ENCODE data around the gene EIF4E2.

EIF4E2 gene

DNA sequence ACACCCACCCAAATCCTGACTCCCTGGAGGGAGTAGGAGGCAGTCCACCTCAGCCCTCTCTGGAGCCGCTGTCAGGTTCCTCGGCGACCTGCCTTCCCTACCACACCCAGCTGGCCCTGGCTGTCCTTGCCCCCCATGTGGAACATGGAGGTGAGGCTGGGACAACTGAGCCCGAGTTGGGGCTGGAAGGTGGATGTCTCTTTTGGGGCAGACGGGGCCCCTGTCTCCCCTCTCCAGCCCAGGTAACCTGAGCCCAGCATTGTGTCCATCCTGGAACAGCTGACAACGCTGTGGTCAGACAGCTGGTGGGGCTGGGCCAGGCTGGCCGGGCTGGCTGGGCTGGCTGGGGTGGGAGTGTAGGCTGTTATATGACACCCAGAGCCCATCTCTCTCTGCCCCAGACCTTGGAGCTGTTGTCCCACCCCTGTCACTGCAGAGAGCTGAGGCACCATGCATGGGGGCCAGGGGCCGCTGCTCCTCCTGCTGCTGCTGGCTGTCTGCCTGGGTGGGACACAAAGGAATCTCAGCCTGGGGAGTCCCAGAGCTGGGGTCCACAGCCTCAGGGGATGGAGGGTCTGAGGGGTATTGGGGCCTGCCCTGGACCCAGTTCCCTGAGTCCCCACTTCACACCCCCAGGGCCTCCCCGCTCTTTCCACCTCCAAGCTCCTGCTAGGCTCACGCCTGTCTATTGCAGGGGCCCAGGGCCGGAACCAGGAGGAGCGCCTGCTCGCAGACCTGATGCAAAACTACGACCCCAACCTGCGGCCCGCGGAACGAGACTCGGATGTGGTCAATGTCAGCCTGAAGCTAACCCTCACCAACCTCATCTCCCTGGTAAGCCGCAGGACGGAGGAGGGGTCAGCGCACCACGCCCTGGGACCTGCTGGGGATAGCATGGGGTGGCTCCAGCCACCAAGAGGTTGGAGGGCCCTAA is 10.9 kb upstream of the EIF4E2 start, which contains the start of gene CHRNG:
CHRNG (plus strand) TSS at position 395 of the 934 bp plus-strand sequence; CDS start at position 451, 56 bp downstream.
- no peak for DNase-seq

DNA sequence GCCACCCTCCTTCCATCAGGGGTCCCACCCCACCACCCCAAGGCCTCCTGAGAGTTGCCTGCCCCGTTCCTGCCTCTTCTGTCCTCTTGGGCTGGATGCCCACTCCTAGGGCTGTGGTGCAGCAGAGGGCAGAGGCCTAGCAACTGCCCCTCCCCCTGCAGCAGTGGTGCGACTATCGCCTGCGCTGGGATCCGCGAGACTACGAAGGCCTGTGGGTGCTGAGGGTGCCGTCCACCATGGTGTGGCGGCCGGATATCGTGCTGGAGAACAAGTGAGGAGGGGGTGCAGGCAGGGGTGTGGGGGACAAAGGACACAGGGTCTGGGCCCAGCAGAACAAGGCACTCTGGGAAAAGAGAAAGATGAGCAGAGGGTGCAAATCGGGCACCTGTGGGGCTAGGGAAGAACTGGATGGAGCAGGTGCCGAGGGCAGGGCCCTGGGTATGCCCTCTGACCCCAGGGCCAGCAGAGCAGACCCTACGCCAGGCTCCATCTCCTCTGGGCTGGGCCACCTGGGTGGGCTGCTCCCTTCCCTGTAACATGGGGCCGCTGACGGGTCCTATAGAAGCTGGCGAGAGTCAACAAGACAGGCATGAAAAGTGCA is 9.9 kb upstream of the EIF4E2 start:
- DNase-seq = no peak

DNA sequence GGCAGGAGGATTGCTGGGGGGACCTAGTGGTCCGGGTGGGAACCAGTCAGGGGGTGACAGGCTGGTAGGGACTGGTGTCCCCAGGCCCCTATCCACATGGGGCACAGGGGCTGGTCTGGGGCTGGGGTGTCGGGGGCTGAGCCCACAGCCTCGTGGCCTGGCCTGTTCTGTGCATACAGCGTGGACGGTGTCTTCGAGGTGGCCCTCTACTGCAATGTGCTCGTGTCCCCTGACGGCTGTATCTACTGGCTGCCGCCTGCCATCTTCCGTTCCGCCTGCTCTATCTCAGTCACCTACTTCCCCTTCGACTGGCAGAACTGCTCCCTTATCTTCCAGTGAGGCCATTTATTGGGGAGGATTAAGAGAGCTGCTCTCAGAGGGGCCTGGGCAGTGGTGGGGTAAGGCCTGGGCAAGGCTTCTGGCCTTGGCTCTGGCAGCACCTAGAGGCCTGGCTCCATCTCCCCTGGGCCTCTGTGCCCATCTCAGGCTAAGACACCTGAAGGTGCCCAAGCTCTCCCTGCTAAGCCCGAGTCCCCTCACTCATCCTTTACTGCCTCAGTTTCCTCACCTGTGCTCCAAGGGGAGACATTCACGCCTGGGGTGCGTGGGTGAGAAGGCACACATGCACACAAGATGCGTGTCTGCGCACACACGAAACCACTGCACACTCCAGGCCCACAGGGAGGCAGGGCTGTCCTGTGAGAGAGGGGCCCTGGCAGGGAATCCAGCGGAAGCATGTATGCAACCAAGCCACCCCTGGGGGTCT is 9.1 kb upstream of the EIF4E2 start:
- DNase-seq = no peak

DNA sequence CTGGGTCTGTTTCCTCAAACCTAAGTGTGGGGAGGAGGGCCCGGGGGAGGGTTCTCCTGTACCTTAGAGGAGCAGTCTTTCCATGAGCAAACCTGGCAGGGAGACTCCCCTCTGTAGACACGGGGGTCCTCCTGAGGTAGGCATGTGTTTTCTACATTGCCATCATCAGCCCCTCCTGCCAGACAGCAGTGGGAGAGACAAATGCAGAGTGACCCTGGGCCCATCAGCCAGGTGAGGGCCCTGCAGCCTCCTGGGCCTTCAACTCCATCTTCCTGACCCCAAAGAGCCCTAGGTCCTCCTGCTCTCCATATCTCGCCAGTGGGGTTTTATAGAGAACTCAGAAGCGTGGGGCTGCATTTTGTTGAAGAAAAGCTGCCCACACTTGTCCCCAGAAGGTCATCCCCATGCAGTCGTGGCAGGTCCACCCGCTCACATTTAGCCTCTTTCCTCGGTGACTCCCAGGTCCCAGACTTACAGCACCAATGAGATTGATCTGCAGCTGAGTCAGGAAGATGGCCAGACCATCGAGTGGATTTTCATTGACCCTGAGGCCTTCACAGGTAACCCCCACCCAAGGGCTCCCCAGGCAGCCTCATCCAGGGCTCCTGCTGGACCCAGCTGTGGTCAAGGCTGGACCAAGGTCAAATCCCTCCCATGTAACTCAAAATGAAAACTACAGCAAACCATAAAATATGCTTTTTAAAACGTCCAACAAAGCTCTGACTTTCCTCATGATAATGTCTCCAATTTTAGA is 8.4 kb upstream of the EIF4E2 start:
- DNase-seq = no peak

DNA sequence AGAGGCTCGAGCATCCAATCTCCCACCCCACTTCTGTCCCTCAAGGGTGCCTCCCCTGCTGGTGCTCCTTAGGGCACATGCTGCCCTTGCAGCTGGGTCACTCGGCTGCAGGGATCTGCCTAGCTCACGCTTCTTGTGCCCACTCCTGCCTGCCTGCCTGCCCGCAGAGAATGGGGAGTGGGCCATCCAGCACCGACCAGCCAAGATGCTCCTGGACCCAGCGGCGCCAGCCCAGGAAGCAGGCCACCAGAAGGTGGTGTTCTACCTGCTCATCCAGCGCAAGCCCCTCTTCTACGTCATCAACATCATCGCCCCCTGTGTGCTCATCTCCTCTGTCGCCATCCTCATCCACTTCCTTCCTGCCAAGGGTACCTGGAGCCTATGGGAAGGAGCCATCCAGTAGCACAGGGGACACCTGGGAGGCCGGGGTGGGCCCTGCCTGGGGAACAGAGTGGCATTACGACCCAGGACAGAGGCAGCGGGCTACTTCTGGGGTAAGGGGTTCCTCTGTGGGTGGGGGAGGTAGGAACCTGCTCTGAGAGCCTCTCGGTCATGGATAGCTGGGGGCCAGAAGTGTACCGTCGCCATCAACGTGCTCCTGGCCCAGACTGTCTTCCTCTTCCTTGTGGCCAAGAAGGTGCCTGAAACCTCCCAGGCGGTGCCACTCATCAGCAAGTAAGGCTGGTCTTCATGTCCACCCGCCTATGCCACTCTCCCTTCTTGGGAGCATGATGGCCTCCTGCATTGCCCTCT is 7.6 kb upstream of the EIF4E2 start:
- DNase-seq = no peak

DNA sequence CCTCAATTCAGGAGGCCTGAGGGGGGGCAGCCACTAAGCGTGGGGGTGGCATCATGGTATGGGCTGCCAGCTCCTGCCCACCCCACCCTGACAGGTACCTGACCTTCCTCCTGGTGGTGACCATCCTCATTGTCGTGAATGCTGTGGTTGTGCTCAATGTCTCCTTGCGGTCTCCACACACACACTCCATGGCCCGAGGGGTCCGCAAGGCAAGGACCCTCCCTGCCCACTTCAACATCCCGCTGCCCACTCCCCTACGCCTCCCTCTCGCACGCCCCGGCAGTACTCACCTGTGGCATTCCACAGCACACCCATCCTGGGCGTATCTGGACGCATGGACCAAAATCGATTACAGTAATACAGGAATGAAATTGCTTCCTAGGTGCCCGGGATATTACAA is 7.0 kb upstream of the EIF4E2 start:
- DNase-seq = no peak

DNA sequence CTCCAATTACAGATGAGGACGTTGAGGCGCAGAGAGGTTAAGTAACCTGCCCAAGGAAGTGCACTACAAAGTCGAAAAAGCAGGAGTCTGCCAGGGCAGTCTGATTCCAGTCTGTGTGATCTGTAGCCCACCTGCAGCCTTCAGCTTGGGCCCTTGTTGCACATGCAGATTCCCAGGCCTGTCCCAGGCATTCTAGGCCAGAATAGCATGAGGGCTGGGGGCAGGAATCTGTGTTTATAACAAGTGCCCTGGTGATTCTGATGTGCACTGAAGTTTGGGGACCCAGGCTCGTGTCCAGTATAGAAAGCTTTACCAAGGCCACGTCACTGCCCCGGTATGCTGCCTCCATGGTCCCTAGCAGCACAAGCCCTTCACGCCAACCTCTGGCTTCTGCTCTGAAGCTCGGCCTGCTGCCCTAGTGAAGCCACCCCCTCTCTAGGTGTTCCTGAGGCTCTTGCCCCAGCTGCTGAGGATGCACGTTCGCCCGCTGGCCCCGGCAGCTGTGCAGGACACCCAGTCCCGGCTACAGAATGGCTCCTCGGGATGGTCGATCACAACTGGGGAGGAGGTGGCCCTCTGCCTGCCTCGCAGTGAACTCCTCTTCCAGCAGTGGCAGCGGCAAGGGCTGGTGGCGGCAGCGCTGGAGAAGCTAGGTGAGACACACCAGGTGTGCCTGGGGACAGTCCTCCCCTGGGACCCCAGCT is 6.4 kb upstream of the EIF4E2 start:
- DNase-seq = no peak

DNA sequence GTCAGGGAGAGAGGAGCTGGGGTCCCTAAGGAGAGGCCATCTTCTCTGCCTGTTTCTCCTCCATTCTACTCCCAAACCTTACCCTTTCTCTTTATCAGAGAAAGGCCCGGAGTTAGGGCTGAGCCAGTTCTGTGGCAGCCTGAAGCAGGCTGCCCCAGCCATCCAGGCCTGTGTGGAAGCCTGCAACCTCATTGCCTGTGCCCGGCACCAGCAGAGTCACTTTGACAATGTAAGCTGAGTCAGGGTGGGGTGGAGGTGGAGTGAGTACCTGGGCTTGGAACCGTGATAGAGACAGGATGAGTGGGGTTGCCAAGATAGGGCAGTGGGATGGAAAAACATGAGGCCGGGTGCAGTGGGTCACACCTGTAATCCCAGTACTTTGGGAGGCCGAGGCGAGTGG is 5.8 kb upstream of the EIF4E2 start:
- DNase-seq = no peak

DNA sequence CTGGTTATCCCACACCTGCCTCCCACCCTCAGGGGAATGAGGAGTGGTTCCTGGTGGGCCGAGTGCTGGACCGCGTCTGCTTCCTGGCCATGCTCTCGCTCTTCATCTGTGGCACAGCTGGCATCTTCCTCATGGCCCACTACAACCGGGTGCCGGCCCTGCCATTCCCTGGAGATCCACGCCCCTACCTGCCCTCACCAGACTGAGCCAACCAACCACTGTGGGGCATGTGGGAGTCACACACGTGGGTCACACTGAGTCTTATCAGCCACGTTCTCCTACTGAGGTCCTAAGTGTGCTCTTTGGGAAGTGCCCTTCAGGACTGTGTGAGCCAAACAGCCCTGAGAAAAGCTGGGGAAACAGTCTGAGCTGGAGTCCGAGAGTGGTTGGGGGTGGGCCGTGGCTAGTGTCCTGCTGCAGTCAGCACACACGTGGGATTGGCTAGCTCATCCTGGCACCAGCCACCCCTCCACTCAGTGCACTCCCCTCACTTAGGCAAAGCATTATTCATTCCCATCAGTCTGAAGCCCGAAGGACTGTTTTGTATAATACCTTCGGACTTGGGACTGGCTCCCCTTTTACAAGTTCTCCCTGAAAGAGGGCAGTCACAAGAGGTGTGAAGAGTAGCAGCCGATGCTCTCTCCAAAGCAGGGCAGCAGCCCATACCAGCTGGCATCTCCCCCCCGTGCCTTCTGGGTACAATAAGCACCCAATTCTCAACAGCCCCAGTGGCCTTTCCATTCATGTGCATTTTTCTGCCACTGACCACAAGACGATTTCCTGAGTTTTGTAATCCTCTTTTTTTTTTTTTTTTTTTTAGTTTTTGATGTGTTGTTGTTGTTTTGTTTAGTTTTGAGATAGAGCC is 4.7 kb upstream of the EIF4E2 start:
- no peak for DNase-seq

DNA sequence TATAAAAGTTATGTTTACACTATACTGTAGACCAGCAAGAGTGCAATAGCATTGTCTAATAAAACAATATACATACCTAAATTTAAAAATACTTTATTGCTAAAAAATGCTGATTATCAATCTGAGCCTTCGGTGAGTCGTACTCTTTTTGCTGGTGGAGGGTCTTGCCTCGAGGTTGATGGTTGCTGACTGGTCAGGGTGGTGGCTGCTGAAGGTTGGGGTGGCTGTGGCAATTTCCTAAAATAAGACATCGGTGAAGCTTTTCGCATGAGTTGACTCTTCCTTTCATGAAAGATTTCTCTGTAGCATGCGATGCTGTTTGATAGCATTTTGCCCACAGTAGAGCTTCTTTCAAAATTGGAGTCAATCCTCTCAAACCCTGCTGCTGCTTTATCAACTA is 2.5 kb upstream of the EIF4E2 start:
- no peak for DNase-seq

DNA sequence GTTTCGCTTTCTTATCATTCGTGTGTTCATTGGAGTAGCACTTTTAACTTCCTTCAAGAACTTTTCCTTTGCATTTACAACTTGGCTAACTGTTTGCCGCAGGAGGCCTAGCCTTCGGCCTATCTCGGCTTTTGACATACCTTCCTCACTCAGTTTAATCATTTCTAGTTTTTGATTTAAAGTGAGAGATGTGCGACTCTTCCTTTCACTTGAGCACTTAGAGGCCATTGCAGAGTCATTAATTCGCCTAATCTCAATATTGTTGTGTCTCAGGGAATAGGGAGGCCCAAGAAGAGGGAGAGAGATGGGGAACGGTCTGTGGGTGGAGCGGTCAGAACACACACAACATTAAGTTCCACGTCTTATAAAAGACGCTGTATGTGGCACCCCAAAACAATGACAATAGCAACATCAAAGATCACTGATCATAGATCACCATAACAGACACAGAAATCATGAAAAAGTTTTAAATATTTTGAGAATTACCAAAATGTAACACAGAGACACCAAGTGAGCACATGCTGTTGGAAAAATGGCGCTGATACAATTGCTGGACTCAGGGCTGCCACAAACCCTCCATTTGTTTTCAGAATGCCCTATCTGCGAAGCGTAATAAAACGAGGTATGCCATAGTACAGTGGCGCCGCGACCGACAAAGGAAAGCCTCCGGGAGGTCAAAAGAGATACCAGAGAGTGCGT is 685 bp upstream of the EIF4E2 start:
- DNase-seq = no peak

DNA sequence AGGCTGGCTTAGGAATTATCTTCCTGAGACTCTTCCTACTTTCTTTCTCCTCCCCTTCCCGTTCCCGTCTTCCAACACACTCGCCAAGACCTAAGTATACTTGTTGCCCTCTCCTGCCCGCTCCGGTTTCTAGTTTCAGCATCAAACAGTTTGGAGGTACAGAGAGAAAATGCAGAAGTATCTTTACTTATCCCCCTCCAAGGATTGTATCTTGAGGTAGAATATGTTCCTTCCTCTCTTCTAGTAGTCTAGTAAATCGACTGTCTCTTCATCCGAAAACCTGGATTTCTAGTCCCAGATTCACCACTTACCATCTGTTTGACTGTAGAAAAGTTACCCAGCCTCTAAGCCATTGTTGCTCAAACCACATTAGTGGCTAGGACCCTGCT is 755 bp downstream of the EIF4E2 start:
- DNase-seq = no peak

DNA sequence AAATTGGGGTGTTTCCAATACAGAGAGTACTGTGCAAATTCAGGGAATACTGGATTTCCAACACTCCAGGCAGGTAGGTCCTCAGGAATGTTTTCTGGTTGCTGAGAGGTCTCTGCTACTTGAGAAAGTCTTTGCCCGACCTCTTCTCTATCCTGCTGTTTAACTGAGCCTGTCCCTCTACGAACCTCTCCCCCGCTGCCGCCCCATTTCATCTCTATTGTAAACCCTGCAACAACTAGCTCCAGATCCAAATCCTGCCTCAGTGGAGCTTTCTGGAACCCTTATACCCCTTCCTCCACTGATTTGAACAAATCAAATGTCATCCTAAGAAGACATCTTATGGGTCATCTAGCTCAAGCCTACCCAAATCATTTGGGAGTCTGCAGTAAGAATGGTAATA is 1.3 kb downstream of the EIF4E2 start:
- no peak for DNase-seq

DNA sequence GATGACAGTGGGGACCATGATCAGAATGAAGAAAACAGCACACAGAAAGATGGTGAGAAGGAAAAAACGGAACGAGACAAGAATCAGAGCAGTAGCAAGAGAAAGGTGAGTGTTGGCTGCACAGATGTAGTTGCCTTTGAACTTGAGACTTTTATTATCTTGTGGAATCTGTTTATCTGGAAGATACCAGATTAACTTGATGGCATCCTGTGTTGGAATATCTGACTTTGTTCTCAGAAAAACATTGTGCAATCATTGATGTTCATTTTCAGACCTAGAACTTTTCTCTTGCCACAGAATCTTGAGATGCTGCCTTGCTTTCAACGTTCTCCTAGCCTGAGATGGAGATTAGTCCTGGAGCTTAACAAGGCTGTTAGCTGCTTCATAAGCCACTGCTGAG is 5.9 kb downstream of the EIF4E2 start:
- DNase-seq = no peak

DNA sequence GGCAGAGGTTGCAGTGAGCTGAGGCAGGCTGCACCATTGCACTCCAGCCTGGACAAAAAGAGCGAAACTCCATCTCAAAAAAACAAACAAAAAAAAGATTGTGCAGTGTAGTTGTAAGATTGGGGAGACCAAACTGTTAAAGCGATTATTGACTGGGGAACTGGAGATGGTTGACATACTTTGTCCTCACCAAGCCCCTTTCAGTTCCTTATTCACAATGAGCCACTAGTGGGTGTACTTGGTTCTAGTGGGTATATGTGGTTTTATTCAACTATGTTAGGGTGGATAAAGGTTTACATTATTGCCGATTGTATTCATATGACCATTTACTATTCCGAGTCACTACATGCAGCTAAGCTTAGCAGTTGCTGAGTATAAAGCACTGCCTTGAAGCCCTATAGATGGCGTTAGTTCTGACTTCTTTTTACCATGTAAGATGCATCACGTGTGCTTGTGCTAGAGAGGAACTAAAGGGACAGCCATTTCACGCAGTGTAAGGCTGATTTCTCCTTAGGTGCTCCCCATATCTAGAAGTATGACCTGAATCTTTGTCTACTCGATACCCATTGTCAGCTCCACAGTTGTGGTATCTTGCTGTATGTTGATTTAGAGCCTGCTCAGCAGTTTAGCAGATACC is 12.1 kb downstream of the EIF4E2 start:
- DNase-seq = no peak

DNA sequence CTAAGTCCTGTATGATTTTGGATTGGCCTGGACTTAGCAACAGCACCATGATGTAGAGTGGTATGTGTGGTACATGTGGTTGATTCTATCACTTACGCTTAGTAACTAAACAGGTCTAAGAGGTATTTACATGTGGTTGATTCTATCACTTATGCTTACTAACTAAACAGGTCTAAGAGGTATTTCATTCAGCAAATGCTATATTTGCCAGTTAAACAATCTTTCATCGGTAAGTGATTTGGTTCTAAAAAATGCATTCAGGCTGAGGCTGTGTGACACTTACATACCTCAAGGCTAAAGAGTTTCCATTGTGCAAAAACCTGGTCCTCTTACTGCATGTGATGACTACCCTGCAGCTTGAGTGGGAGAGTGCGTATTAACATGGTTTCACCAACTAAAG is 13.1 kb downstream of the EIF4E2 start:
- no peak for DNase-seq

DNA sequence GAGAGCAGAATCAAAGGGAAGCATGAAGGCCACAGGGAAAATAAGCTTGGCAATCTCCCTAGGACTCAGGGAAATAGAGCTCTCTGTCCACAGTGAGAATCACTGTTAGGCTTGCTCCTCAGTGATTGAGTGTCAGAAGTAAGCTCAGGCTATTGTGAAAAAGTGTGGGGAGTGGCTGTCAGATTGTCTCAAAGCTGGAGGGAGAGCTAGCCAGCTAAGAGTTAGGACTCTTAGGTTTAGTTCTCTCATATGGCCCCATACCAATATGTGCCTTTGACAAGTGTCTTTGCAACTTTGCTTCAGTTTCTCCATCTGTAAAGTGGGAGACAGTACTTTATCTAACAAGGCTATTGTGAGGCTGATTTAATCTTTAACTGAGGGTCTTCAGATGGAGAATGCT is 17.2 kb downstream of the EIF4E2 start:
- no peak for DNase-seq

DNA sequence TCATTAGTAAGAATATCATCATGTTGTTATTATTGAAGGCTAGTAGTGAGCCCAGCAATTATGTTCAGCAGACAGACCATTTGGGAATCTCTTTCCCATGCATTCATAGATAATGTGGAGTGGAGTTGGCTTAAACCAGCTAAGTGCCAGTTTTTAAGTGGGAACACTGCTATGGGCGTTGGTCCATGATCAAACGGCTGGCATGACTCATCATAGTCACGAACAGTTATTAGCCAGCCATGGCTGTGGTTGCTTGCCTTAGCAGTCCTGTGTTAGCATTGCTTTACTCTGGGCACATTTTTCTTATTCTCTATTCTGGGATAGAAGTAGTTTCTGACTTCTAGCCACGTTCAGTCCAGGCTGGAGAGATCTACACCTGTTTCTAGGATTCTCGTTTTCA is 17.7 kb downstream of the EIF4E2 start:
- no peak for DNase-seq

DNA sequence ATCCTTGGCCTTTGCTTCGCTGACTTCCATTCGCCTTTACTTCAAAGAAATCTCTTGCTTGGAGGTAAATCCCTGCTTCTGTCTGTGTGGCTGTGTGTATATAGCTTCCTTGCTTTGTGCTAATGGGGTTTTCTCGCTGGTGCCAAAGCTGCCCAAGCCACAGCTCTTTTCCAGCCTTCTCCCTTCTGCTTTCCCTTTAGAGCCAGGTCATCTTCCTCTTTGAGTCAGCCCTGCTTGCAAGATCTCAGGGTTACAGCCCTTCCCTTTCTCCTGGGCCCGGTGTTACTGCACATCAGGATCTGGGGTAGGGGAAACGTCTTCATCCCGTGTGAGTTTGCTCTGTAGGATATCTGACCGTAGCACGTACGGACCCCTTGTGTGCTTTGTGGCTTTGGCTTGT is 19.1 kb downstream of the EIF4E2 start:
- no peak for DNase-seq

Measured in stimulated activated CD4-positive, alpha-beta T cell treated with anti-CD3 and anti-CD28 coated beads, Interleukin-1b, Interleukin-23, amount 100 ng/mL, for 48 hours (primary cell).